ENCODE measurements around the gene PPP1R1C.

The PPP1R1C gene

DNA sequence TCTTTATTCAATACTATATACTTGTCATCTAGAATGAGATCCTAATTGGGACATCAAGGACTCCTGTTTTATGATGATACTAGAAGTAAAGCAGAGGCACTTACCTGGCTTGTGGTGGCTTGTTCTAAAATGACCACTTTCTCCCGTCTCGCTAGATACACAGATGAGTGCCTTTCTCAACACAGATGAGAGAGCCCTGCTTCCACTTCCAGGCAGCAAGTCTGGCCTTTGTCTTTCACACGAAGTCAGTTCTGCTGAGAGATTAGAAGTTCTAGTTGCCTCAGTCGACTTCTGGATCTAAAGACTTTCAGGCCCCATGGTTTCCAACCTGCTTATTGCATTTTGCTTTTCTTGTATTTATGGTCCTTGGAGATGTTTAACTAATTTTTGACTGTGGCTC lies 70.3 kb downstream of the PPP1R1C start:
- Histone ChIP-seq H2AFZ (ENCODE audit: low read depth, low read length, severe bottlenecking) (no peak overlapping the region), H4K20me1 (ENCODE audit: low read depth, low read length) (no peaks in the 10 kb centered on the region), H3K36me3 (ENCODE audit: low read length) (no peaks in the 10 kb centered on the region), H3K4me2 (ENCODE audit: low read depth, low read length, poor library complexity, severe bottlenecking) (no peak overlapping the region), H3K9ac (ENCODE audit: low read length) (no peak overlapping the region), H3K79me2 (ENCODE audit: insufficient read depth, low read length) (no peaks in the 10 kb centered on the region), H3F3A (ENCODE audit: insufficient read depth) (no peaks in the 10 kb centered on the region), H3K4me3 (ENCODE audit: insufficient read depth, low read length, poor library complexity, severe bottlenecking) (no peak overlapping the region), H3K9me2 (replicated peaks; ENCODE audit: insufficient read depth, low read length) (no peaks in the 10 kb centered on the region), H3K27me3 (ENCODE audit: low read length) (no peaks in the 10 kb centered on the region), H3K9me3 (ENCODE audit: insufficient read depth, low read length) (no peaks in the 10 kb centered on the region), H3K27ac (ENCODE audit: low read depth, low read length) (no peak overlapping the region)
- no peak for TF ChIP-seq EZH2phosphoT487 (conservative IDR thresholded peaks at IDR 0.05; ENCODE audit: low read length)
- TF ChIP-seq, protein P1, sequence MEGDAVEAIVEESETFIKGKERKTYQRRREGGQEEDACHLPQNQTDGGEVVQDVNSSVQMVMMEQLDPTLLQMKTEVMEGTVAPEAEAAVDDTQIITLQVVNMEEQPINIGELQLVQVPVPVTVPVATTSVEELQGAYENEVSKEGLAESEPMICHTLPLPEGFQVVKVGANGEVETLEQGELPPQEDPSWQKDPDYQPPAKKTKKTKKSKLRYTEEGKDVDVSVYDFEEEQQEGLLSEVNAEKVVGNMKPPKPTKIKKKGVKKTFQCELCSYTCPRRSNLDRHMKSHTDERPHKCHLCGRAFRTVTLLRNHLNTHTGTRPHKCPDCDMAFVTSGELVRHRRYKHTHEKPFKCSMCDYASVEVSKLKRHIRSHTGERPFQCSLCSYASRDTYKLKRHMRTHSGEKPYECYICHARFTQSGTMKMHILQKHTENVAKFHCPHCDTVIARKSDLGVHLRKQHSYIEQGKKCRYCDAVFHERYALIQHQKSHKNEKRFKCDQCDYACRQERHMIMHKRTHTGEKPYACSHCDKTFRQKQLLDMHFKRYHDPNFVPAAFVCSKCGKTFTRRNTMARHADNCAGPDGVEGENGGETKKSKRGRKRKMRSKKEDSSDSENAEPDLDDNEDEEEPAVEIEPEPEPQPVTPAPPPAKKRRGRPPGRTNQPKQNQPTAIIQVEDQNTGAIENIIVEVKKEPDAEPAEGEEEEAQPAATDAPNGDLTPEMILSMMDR (IDR thresholded peaks at IDR 0.05; ENCODE audit: insufficient read depth, low read length, poor library complexity, severe bottlenecking): no peak

DNA sequence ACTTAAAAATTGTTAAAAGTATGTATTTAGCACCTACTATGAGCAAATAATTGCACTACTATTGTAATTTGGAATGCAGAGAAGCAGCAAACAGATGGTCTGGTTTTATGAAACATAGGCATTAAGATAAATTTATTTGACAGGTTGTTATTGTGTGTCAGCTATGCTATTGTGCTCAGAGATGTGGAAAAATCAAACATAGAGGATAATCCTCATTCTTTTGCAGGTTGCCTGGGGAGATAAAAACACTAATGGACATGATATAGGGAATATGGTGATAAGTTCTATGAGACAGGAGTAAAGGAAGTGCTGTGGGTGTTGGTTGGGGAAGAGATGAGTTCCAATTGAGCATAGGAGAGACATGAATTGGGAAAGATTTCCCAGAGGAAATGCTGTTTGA lies 71.3 kb downstream of the PPP1R1C start:
- Histone ChIP-seq H3K79me2 (ENCODE audit: insufficient read depth, low read length) (no peaks in the 10 kb centered on the region), H3K27ac (ENCODE audit: low read depth, low read length) (no peak overlapping the region), H2AFZ (ENCODE audit: low read depth, low read length, severe bottlenecking) (no peak overlapping the region), H3K4me3 (ENCODE audit: insufficient read depth, low read length, poor library complexity, severe bottlenecking) (no peak overlapping the region), H3K9ac (ENCODE audit: low read length) (no peak overlapping the region), H3K4me2 (ENCODE audit: low read depth, low read length, poor library complexity, severe bottlenecking) (no peak overlapping the region), H3K36me3 (ENCODE audit: low read length) (no peaks in the 10 kb centered on the region), H3K9me2 (replicated peaks; ENCODE audit: insufficient read depth, low read length) (no peaks in the 10 kb centered on the region), H3F3A (ENCODE audit: insufficient read depth) (no peaks in the 10 kb centered on the region), H4K20me1 (ENCODE audit: low read depth, low read length) (no peaks in the 10 kb centered on the region), H3K27me3 (ENCODE audit: low read length) (no peaks in the 10 kb centered on the region), H3K9me3 (ENCODE audit: insufficient read depth, low read length) (no peaks in the 10 kb centered on the region)
- no peak for TF ChIP-seq EZH2phosphoT487 (conservative IDR thresholded peaks at IDR 0.05; ENCODE audit: low read length)
- TF ChIP-seq, protein P1 (IDR thresholded peaks at IDR 0.05; ENCODE audit: insufficient read depth, low read length, poor library complexity, severe bottlenecking): no peak

DNA sequence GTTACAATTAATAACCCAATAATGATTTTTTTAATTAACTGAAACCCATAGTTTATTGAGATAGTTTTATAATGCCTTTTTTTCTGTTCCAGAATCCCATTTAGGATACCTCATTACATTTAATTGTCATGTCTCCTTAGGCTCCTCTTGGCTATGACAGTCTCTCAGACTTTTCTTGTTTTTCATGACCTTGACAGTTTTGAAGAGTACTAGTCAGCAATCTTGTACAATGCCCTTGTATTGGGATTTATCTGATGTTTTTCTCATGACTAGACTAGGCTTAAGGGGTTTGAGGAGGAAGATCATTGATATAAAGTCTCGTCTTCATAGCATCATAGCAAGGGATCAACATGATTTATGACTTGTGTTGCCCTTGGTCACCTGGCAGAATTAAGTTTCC lies 72.4 kb downstream of the PPP1R1C start:
- H2AFZ ChIP-seq (ENCODE audit: low read depth, low read length, severe bottlenecking): no peak overlapping the region
- H3K4me2 ChIP-seq (ENCODE audit: low read depth, low read length, poor library complexity, severe bottlenecking): no peak overlapping the region
- TF ChIP-seq EZH2phosphoT487 (conservative IDR thresholded peaks at IDR 0.05; ENCODE audit: low read length): no peak
- TF ChIP-seq, protein P1 (IDR thresholded peaks at IDR 0.05; ENCODE audit: insufficient read depth, low read length, poor library complexity, severe bottlenecking): no peak
- H3K36me3 ChIP-seq (ENCODE audit: low read length): no peaks in the 10 kb centered on the region
- no peak overlapping the region for H3K9ac ChIP-seq (ENCODE audit: low read length)
- H3K9me3 ChIP-seq (ENCODE audit: insufficient read depth, low read length): no peaks in the 10 kb centered on the region
- no peaks in the 10 kb centered on the region for H3K9me2 ChIP-seq (replicated peaks; ENCODE audit: insufficient read depth, low read length)
- no peaks in the 10 kb centered on the region for H3K79me2 ChIP-seq (ENCODE audit: insufficient read depth, low read length)
- no peaks in the 10 kb centered on the region for H3K27me3 ChIP-seq (ENCODE audit: low read length)
- no peaks in the 10 kb centered on the region for H3F3A ChIP-seq (ENCODE audit: insufficient read depth)
- H3K4me3 ChIP-seq (ENCODE audit: insufficient read depth, low read length, poor library complexity, severe bottlenecking): no peak overlapping the region
- no peak overlapping the region for H3K27ac ChIP-seq (ENCODE audit: low read depth, low read length)
- no peaks in the 10 kb centered on the region for H4K20me1 ChIP-seq (ENCODE audit: low read depth, low read length)
